CD4-positive, alpha-beta T cell treated with Interleukin-4 for 1 hour (primary cell): ENCODE results near the gene SSTR1.

Source experiments
- DNase-seq, 2 donors: peaks; one replicate each; pipeline ENCODE4 v3.0.0-alpha.2; 2020 to 2022

Gene SSTR1

DNA sequence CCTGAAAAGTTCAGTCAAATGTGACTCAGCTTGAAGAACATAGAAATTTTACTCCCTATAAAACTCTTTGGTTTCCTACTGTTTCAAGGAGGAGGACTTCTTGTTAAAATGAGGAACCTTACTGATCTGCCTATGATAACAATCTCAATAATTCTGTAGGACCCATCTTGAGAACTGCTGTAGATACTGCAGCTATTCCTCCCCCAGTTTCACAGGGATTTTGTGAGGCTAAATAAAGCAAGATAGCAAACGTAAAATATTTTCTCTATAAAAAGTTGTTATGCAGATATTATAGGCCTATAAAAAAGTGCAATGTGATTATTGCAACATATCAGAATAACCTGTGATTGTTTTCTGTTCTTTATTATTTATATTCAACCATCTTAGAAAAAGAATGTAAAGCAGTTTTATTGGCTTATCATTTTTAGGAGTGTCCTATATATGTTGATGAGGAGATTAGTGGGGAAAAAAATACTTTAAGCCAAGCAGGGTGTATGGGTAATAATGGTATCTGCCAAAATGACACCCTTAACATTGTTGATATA, 36.1 kb downstream of the SSTR1 start:
- no peak for DNase-seq

DNA sequence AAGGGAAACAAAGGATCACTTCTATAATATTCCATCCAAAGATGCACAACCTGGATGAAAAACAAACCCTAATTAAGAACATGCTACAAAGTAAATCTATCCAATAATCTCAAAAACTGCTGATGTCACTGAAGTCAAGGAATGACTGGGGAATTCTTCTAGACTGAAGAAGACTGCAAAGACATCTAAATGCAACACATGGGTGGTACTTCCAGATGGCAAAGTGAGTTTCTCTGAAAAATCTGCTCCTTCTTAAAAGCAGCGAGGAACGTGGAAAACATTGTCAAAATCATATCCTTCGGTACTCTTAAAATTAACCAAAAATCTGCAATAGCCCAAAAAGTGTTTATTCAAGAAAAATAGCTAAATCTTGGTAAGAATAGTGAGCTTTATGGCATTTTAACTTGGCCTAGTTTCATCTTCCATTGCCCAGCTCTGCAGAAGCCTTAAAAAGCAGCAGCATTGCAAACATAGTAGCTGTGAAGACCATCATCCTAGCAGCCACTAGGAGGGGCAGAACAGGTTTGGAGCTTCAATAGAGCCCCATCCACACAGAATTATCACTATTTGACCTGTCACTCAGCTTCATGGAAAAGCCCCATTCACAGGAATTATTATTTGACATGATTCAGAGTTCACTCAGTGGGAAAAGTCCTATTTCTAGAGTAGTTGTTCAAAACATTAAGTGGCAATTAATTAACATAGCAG, 40.8 kb downstream of the SSTR1 start:
- DNase-seq: no peak

DNA sequence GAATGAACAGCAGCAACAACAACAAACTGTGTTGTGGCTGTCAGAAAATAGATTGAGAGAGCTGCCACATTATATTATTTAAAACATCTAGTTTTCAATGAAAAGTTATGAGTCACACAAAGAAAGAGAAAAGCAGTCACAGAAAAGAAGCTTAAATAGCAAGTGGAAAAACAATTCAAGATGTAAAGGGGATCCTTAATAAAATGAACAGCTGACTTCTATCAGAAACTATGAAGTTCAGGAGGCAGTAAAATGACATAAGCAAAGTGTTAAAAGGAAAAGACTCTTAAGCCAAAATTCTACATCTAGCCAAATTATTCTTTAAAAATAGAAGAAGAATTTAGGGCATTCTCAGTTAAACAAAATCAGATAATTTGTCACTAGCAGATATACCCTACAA, 42.6 kb downstream of the SSTR1 start:
- no peak for DNase-seq

DNA sequence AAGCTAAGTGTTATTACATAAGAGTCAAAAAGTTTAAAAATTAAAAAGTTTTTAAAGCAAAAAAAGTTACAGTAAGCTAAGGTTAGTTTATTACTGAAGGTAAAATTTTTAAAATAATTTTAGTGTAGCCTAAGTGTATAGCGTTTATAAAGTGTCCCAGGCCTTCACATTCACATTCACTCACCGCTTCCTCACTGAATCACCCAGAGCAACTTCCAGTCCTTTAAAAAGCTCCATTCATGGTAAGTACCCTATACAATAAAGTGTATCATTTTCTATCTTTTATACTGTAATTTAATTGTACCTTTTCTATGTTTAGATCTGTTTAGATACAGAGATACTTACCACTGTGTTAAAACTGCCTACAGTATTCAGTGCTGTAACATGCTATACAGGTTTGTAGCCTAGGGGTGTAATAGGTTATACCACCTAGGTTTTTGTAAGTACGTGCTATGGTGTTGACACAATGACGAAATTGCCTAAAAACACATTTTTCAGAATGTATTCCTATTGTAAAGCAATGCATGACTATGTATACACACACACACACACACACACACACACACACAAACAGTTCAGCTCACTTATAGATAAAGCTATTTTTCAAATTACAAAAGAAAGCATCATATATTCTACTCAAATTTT, 44.5 kb downstream of the SSTR1 start:
- DNase-seq: no peak

DNA sequence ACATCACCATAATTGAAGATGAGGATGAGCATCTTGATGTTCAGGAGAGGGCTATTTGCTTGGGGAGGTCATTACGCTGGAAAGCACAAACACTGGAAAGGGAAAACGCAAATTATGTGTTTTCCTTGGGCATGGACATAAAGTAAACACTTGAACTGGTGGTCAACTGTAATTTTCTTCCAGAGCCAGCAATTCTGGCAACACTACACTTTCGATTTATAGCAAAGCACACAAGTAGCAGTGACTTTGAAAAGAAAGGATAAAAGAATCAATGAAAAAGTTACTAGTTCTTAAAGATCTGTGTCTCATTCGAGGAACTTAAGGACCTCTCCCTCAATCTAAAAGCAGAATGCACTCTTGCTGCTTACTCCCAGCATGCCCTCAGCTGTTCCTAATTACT, 46.0 kb downstream of the SSTR1 start:
- DNase-seq: no peak

DNA sequence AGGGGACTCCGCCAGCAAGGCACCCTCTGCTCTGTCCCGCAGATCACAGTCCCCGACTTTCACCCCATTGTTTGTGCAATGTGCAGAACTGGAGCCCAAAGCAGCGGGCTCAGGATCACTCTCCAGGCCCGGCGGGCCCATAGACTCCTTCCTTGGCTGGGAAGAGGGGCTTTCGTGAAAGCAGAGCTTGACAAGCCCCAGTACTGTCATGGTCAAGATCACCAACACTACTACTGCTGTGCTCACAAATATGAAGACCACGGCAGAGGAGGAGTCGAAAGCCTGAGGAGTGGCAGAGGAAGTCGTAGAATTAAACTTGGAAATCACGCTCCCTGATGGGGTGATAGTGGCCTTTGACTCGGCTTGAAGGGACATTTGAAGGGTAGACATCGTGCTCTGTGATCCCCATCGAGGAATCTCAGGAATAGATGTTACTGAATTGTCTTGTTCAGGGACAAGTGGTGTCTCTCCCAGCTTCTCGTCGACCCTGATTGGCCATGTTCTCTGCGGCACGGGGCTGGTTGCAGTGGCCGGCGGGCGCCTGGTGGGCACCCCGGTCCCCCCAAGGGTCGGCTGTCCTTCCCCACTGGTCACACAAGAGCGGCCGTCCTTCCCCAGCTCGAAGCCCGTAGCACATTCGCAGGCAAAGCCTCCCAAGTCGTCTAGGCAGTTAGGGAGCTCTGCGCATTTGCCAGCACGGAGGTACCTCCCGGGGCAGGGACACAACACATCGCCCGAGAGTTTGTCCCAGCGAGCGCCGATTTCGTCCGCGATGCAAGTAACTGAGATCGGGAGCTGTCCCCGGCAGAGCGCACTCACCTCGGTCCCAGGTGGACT, 47.1 kb downstream of the SSTR1 start:
- no peak for DNase-seq

DNA sequence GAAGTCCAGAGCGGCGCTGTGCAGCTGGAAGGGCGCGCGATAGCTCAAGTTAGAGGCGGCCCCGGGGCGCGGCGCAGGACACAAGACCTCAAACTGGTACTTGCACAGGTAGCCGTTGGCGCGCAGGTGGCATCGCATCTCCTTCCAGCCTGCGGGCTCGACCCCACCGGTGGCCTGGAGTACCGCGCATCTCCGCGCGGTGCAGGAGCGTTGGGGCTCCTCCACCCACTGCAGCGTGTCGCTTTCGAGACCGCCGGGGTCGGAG, 47.6 kb downstream of the SSTR1 start:
- DNase-seq: no peak

DNA sequence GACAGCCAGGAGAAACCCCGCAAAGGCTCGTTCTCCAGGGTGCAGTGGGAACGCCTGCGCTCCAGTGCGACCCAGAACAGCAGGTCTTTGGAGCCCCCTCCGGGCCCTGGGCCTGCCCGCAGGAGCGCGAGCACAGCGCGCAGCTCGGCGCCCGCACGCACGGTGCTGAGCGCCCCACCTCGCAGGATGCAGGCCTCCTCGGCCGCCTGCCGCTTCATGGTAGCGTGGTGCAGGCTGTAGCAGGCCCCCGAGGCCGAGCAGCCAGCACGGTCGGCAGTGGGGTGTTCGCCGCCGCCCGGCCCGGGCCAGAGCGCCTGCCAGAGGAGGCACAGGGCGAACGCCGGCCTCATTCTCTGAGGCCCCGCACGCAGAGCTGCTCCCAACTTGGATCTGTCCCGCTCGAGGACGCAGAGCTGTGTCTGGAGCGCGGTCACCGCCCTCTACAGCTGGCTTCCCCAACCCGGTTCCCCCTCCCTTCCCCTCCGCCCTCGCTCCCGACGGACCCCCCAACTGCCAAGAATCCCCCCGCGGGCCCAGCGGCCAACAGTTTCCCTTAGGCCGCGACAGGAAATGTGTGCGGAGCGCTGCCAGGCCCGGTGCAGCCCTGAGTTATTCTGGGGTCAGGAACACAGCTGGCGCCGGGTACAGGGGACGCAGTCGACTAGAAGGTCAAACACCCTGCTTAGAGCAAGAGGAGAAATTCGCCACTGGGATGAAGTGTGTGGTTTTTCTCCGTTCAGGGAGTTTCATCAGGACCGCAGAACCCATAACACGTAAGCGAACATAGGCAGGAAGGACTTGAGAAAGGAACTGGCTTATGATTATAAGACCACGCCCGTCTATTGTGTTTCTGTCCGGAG, 48.2 kb downstream of the SSTR1 start, which contains the start of gene CLEC14A:
Gene CLEC14A (minus strand): TSS at position 421 of the 860 bp plus-strand sequence. CDS start 71 bp downstream, at position 350.
- no peak for DNase-seq

DNA sequence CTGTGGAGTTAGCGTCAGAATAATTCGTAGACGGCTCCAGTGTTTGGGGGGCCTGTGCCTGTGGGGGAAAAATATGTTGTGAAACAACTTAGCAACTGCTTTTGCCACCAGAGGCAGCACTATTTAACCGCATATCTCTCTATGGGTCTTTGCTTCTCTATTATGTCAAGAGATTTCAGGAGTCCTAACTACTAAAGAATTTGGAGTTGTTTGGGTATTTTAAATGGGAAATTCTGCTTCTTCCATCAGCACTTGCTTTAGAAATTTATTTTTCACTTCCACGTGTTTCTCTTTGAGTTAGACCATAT, 48.8 kb downstream of the SSTR1 start:
- no peak for DNase-seq

DNA sequence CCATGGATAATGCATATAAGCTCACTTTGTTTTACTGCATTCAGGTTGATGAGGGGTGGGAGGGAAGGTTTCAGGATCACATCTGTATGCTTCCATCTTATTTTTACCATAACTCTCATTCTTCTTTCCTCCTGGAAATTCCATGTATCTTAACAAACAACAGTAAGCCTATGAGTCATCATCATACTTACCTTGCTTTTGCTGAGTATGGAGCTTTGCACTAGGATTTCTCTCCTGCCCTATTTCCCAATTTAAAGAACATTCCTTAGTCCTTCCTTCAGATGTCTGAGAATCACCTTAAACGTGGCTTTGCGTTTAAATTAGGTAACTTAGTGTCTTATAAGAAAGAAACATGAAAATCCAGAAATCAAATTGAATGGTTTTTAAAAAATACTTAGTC, 49.8 kb downstream of the SSTR1 start:
- DNase-seq: no peak

DNA sequence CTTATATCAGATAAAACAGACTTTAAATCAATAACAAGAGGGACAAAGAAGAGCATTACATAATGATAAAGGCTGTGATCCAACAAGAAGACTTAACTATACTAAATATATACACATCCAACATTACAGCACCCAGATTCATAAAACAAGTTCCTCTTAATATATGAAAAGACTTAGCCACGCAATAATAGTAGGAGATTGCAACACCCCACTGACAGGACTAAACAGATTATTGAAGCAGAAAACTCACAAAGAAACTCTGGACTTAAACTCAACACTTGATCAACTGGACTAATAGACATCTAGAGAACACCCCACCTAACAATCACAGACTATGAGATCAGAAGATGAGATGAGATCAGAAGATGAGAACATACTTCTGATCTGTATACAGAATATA, 53.9 kb downstream of the SSTR1 start:
- DNase-seq: no peak
